OCI-LY1 (cell line): ENCODE data around the gene CLSTN2.

Experiments
- CTCF ChIP-seq: fragments of 200-600 bp; sonication (generic), shearing (Covaris generic); IDR thresholded peaks from 2 replicates; pipeline ENCODE4 v1.5.1; 2017; ENCODE audit warnings: mild to moderate bottlenecking, antibody characterized with exemption, low read length, moderate library complexity, mixed read lengths
- EZH2 ChIP-seq: fragments of 200-600 bp; sonication (generic), shearing (Covaris generic); IDR thresholded peaks from 2 replicates; pipeline ENCODE4 v1.8.0; 2017; ENCODE audit warnings: borderline replicate concordance, mixed run types, mild to moderate bottlenecking, antibody characterized with exemption, low read length, moderate library complexity, mixed read lengths

GRCh38 chr3:140509534-140509933, 574.5 kb downstream of the CLSTN2 start:
- TF ChIP-seq CTCF (no peak), EZH2 (no peak)
